GM19438 (cell line): ENCODE data around the gene NFIB.

Experiments used
- ATAC-seq: cut with Tn5 transposase; IDR thresholded peaks from one replicate; pipeline ENCODE4 v1.9.1; 2021; ENCODE audit warnings: low read depth; ENCODE audit not compliant: unreplicated experiment

NFIB gene

DNA sequence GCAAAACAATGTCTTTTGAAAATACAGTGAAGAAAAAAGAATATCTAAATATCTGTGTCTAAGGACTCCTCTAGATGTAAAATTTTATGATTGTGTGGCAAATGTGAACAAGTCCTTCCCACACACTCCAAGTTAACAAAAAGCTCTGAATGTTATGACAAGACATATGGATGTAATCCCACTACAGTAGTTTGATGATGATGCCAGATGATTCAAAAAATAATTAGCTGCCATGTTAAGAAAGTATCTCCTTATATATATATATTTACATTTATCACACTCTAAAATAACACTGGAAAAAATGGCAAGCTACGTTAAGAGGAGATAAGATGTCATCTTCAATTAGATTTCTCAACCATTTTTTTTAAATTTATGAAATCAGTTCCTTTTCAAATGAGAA is 178.5 kb downstream of the NFIB start:
- no peak for ATAC-seq

DNA sequence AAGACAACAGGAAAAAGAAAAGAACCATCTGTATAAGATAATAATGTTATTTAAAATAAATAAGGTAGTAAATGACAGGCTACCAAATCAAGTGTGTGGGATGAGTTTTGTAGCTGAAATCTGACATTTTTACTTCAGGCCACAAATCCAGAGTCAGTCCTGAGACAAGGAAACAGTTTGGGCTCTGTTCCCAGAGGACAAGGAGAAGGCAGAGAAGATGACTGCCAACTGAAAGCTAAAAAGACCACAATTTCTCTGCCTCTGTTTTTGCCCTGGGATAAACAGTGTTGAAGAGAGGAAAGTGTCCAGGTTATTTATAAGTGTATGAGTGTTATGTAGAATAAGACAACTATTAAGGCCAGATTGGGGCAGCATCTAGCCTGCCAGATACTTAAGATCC is 180.5 kb downstream of the NFIB start:
- no peak for ATAC-seq

GRCh38 chr9:14132775-14133174 is 181.2 kb downstream of the NFIB start:
- ATAC-seq = no peak

DNA sequence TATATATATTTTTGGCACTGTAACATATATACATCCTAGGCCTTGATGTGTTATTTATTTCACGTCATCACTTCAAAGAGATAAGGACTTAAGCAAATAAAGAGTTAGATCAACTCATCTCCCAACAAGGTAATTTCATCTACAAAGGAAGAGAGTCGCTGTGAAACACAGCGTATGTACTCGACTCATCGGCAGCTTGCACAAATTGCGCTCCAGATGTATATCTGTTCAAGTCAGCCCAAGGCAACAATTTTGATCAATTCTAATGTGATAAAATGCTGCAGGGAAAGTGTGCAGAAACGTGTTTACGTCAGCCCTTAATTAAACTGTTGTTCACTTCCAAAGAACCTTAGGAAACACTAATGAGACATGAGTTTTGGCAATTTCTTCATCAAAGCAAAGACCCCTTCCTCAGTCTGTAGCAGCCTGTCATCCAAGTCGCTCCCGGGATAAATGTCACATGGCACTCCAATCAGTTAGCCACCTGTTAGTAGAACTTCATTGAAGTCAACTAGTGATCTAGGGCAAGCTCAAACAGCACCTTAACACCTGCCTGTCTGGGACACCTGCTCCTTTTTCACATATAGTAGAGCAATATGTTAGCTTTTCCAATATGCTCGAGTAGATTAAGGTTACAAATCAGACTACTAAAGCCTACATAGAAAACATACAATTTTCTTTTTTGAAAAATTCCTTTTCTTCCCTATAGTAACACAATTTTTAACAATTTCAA is 182.4 kb downstream of the NFIB start:
- ATAC-seq = no peak

DNA sequence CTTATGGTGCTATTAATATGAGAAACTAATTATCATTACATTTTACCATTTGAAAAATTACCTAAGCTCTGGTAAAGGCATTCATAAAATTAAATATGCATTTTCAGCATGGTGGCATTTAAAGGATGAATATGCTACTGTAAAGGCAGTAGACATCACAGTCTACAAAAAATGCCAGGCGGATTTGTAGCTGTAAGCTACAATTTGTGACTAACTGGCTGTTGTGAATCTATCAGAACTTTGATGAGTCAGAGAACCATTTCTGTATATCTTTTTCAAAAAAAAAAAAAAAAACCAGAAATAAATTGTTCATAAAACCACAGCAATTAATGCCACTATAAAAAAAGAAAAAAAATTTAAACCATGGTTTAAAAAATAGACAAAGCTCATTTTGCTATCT is 186.3 kb downstream of the NFIB start:
- no peak for ATAC-seq

DNA sequence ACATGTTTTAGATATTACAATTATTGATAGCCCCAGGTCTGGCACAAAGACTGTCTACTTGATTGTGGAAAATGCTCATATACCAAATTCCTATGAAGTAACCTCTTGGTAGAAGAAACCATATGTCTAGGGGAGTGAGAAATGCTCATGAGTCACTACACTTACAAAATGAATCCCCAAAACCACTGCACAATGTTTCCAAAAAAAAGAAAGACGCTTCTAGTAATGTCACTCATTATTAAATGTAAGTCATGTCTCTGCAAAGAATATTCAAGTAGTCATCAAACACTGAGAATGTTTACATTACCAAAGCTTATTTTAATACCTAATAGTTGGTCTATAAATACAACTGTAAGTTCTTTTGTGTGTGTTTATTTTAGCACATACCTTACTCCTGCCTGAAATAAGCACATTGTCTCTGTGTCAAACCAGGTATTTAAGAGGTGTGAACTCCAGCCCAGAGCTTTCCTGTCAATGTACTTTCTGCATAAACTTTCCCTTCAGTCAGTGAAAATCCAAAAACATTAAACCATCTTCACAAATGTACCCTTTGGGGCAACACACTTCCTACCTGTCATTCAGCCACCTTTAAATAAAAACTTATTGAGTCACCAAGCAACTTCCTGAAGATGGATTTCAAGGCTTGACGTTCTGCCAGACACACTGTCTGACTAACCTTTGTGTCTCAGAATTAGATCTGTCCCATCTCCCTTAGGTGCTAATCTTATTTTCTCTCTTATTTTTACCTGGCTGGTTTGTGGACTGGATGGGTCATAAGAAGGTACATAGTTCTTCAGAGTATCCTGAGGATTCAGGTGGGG is 194.0 kb downstream of the NFIB start:
- no peak for ATAC-seq

GRCh38 chr9:14112226-14112625 is 201.7 kb downstream of the NFIB start:
- no peak for ATAC-seq

- no peak for ATAC-seq
Measured at GRCh38 chr9:14111696-14112095, 202.2 kb downstream of the NFIB start.

- no peak for ATAC-seq
Measured at GRCh38 chr9:14107977-14108376, 206.0 kb downstream of the NFIB start.

DNA sequence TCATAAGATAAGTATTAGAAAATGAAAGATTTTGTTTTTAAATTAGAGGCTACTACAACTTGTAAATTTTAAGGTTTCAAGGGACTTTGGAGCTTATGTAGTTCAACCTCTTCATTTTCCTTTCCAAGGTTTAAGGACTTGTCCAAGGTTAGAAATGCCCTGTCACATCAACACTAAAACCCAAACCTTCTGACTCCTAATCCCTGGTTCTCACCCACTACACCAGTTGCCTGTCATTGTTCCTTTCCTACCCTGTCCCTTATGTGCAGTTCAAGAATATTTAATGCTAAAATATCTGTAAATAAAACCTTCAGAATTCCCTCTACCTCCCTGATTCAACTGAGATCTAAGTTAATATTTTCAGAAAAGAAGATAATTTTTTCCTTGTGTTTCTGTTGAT is 206.4 kb downstream of the NFIB start:
- ATAC-seq = no peak

DNA sequence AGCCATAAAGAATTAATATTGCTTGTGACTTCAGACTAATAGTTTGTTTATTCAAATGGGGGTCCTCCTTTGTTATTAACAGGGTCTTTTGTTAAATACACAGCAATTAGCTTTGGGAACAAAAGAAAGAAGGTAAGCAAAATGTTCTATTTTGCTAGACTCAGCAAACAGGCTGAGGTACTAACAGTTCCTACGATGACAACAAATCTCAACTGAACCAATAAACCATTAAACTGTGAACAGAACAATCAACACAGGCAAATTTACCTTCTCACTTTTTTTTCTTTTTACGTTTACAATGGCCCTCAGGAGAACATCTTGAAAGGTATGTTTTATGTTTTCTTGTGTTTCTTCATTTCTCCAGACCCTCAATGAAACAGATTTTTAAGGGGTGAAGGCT is 207.2 kb downstream of the NFIB start:
- no peak for ATAC-seq

DNA sequence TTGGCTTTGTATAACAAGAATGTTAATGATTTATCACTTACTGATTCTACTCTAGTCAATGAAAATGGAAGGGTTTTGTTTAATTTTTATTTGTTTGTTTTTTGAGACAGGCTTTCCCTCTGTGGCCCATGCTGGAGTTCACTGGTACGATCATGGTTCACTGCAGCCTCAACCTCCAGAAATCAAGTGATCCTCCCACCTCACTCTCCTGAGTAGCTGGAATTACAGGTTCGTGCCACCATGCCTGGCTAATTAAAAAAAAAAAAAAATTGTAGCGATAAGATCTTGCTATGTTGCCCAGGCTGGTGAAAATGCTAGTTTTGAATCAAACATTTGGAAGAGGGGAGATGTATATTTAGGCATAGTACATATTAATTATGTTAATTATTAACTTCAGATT is 209.4 kb downstream of the NFIB start:
- no peak for ATAC-seq

DNA sequence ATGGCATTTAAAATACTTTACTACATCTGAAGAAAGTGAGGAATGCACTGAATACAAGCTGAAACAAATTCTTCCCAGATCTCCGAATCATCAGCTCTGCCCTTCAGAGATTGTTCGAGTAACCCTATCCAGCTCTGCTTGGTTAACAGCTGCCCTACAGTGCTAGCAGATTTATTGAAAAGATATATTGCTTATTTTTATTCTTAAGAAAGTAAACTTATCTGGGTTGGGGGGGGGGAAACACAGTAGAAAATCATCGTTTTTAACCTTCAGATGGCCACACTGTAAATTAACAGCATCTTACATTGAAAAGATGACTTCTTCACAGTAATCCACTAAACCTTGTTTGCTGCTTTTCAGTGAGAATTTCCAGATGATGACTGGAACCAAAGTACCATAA is 210.8 kb downstream of the NFIB start:
- ATAC-seq = no peak

- ATAC-seq = no peak
Measured at GRCh38 chr9:14099737-14100136, 214.2 kb downstream of the NFIB start.

DNA sequence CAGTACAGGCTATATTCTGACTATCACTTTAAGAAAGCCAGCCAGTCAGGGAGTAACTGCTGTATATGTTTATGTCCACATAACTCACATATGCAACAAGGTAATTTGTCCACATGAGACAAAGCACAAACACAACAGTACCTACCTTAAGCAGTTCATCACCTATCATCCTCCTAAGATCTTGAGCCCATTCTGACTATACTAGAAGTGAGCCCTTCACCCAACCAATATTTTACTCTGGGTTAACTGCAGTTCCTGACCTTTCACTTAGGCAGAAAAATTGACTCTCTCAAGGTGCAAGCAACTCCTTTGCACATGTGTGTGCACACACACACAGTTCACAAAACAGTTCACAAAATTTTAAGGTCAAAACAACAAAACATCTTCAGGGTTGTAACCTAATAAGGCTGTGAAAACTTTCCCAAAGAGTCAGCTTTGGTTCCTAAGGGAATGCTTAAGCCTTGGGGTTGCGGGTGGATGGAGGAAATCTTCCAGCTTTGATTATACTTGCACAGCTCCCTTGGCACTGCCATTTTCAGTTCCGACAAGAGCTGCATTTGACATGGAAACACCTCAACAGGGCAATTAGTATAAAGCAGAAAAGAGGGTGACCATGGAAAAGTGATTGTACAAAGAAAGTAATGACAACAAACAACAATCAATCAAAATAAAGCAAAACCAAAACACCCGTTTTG is 215.3 kb downstream of the NFIB start:
- no peak for ATAC-seq

DNA sequence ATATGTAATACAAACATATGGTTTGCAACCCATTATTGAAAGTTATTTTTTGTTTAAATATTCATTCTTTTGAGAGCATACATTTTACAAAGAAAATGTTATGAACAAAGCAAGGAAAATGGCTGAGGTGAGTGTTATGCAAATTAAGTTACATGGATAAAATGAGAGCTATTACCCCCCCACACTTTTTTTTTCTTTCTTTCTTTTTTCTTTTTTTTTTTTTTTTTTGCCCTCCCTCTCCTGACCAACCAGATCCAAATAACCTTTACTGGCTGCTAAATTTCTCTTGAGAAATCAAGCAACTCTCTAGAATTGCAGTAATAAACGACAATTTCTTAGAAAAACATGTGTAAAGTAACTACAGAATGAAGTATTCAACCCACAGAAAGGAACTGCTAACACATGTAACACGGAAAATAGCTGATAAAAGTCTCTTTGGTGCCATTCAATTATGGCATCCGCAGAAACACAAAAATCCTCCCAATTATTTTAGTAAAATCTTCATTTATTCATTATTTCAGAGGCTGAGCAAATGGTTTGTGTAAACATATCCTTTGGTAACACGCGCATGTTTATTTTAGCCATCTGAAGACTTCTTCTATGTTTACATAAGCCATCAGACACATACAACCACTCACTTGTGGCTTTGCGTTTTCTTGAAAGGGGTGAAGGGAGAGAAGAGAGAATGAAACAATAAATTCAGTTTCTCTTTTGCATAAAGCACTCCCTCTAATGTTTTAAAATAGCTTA is 216.1 kb downstream of the NFIB start:
- no peak for ATAC-seq

- ATAC-seq = no peak
Measured at GRCh38 chr9:14097215-14097614, 216.7 kb downstream of the NFIB start.

DNA sequence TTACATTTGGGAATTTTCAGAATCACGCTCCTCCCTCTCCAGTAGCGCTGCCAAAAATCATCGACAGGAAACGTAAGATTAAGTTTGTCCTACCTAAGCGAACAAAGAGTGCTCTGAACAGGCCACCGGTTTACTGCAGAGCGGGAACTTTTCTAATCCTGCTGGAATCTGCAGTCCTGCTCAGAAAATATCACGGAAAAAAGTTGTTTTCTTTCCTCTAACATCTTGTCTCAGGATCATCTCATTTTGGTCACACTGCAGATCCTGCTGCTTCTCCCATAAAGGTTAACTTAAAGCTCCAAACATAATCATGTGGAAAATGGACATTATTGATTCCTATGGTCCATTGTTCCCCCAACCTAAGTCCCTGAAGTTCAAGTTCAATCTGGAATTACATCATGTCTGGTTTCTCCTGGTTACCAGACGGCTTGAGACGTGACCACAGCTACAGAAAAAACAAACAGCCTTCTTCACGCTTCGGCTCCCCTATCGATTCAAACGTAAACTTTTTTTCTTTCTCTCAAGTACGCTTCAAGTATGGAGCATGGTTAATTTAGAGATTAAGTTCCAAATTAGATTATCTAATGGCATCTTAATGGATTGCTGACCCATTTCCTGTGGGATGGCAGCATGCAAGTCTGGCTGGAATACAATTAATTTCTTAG is 217.6 kb downstream of the NFIB start:
- ATAC-seq = no peak

DNA sequence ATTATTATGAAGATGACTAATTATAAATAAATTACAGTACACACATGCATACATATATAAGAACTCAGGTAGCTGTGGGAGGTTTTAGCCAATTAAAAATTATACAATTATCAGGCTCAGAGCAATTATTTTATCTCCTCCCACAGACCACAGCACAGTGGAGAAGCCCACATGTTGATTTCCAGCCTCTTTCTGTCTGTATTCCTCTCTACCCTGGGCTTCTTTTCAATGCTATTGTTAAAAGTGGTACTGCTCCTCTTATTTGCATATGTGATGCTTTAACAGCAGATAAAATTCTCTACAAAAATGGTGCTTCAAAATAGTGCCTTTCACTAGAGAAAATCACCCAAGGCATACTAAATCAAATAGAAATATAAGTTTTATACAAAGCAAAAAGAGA is 218.7 kb downstream of the NFIB start:
- ATAC-seq = no peak

- ATAC-seq = no peak
Measured at GRCh38 chr9:14094491-14094890, 219.4 kb downstream of the NFIB start.
